GM18526 (cell line): ENCODE data around the gene PMM2.

Experiments
- POLR2A ChIP-seq: IDR thresholded peaks from 3 replicates; pipeline ENCODE4 v1.6.1; 2011; ENCODE audit not compliant: insufficient read length; ENCODE audit errors: extremely low read depth

PMM2 gene

DNA sequence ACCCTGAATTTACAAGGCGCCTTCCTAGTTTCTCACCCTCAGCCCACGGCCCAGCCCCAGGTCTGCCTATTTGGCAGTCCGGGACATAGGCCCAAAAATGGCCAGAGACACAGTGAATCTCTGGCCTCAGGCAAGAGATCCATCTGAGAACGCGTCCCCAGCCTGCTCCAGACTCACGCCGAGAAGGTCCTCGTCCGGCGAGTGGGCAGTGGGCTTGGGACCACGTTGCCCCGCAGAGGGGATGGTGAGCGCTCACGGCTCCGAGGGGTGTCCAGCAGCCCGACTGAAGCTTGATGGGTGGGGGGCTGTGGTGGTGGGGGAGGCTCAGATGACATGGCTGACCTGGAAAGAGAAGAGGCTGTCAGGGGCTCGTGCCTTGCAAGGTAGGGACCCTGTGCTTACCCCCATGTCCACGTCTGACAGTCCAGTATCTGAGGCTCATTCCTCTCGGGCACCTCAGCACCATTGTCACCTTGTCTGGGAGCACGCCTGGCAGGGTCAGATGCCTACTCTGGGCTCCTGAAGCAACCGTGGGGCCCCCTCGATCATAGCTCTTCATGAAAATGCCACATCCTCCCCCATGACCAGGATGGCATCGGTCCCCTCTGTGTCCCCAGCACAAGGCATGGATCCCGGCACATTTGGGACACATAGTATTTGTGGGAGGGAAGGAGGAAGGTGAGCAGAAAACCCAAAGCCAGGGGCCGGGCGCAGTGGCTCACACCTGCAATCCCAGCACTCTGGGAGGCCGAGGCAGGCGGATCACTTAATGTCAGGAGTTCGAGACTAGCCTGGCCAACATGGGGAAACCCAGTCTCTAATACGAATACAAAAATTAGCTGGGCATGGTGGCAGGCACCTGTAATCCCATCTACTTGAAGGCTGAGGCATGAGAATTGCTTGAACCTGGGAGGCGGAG, 61.6 kb downstream of the PMM2 start:
- TF ChIP-seq POLR2A, result no peak

DNA sequence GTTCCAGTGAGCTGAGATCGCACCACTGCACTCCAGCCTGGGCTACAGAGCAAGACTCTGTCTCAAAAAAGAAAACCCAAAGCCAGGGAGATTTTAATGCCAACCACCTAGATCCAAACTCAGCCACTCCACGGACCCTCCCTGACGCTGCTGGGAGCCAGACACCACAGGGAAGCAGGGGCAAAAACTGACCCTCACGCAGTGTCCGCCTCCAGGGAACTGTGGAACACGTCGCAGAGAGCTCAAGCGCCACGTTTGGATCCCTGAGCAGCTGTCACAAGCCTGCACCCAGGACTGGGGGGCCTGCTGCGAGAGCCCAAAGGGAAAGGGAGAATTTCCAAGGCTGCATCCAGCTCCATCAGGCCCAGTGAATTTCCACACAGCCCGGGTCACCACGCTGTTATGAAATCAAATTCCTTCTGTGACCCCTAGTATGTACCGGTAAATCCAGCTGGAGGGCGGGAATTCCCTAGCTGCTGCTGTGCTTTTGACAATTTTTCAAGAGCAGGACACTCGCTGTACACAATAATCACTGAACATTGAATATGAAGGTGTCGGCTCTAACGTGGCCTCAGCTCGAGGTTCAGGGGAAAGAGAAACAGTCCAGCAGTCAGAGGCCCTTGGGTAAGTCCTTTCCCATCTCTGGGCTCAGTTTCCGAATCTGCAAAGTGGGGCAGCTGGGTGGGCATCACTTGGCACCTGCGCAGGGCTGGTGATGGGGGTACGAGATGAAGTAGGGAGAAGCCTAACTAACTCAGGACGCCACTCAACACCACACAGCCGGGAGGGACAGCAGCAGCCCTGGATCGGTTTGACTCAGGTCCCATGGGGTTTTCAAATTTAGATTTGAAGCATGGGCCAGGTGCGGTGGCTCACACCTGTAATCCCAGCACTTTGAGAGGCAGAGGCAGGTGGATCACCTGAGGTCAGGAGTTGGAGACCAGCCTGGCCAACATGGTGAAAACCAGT, 62.6 kb downstream of the PMM2 start:
- no peak for TF ChIP-seq POLR2A

DNA sequence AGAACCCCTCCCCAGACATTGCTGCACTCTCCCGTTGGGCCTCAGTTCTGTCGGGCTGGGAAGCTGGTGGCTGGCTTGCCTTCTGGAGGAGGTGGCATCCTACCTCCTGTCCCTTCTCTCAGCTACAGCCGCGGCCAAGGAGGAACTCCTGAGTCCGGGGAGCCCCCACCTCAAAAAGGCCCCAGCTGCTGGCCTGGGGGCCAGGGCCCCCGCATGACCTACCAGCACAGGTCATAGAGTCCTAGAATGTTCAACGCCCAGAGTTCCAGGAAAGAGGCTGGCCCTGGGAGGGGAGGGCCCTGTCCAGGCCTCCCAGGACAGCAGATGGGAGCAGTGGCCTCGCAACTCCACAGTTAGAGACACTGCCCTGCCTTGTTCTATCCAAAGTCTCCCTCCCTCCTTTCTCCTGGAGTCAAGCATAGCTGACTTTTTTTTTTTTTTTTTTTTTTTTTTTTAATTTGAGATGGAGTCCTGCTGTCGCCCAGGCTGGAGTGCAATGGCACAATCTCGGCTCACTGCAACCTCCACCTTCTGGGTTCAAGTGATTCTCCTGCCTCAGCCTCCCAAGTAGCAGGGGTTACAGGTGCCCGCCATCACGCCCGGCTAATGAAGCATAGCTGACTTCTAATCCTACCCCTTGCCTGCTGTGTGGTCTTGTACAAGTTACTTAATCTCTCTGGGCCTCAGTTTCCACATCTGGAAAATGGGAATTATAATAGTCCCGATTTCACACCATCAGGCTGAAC, 64.1 kb downstream of the PMM2 start:
- no peak for TF ChIP-seq POLR2A

DNA sequence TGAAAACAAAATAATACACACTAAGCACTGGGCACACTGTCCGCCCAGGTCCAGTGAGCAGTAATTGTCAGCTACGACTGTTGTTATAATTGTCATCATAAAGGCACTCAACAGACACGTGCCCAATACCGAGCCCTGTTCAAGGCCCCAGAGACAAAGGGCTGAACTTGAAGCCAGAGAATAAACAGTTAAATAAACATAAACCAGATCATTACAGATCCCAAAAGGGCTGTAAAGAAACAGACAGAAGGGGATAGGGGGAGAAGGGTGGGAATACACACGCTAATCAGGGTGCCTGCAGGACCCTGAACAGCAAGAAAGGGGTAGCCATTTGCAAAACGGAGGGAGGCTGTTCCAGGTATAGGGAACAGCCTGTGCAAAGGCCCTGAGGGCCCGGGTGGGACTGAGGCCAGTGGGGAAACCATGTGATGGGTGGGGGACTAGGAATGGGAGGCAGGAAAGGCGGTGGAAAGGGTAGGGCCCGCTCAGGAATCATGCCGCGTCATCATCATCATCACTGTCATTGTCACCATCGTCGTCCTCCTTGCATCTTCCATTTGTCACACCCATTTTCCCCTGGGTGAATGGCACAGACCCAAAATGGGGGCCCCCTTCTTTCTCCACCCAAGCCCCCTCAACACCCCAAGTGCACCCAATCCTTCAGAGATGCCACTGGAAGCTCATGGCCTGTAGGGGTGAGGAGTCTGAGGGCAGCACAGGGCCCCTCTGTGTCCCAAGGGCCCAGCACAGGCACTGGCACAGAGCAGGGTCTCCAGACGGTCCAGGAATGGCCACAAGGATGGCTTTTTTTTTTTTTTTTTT, 64.9 kb downstream of the PMM2 start:
- TF ChIP-seq POLR2A, result no peak

DNA sequence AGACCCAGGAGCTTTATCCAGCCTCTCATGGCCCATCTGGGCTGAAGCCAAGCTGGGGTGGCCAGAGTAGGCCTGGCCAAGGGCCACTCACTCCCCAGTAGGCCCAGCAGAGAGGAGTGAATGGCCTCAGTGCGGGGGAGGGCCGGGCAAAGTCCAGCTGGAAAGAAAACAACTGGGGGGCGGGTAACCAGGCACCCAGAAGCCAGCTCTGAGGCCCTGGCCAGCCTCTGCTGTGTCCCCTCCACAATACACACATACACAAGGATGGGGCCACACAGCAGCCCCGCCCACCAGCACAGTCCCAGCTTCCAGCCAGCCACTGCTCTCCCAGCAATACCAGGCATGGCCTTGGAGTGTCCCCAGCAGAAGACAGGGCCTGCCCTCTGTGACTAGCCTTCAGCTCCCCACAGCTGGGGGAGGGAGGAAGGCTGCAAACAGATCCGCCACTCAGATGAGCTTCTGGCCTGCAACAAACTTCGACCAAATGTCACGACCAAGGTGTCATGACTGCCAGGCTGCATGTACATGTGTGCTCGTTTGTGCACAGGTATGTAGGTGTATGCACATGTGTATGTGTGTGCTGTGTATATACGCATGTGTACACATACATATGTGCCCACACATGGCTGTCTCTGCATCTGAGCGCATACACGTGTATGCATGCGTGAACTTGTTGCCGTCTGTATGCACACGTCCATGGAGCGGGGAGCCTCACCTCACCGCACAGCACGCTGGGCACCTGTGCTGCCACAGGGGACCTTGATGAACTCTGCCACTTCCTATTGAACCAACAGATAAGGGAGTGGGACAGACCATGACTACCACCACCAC, 66.2 kb downstream of the PMM2 start:
- TF ChIP-seq POLR2A, result no peak

DNA sequence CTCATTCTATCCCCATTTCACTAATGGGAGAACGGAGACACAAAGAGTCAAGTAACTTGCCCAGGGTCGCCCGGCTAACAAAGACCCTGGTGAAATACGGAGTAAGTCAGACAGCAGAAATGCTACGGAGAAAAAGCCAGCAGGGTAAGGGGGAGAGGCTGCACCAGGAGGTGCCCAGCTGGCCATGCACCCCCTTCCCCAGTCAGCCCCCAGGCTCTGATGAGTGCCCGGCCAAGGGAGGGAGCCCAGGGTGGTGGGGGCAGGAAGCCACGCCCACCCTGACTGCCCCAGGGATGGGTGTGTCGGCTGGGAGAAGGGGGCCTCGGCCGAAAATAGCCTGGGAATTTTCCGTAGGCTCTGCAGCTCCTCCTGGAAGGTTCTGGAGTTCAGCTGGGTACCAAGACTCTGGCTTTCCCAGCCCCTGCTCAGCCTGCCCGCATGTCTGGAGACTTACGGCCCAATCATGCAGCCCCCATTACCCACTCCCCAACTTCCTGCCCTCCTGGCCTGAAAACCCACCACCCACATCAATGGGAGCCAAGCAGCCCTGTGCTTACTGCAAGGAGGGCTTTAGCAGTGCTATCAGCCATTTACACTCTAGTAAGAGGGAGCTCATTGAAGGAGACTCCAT, 67.0 kb downstream of the PMM2 start:
- no peak for TF ChIP-seq POLR2A

DNA sequence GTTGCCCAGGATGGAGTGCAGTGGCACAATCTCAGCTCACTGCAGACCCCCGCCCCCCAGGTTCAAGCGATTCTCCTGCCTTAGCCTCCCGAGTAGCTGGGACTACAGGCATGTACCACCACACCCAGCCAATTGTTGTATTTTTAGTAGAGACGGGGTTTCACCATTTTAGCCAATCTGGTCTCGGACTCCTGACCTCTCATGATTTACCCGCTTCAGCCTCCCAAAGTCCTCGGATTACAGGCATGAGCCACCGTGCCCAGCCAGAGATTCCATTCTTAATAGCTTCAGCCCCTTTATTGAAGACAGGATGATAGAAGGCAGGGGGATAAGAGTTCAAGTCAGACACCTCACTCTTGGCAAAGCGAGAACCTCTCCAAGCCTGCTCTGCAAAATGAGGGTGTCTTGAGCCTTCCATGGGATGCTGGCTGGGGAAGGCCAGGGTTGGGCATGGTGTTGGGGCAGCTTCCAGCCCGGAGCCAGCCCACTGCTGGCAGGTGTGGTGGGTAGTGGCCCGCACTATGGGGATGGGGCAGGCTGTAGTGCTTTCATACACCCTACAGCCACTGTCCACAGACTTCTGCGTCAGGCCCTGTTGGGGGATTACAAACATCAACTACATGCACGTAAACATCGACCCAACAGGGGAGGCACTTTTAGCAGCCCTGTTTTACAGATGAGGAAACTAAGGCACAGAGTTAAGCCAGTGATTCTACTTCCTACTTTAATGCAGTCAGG, 67.7 kb downstream of the PMM2 start:
- no peak for TF ChIP-seq POLR2A

DNA sequence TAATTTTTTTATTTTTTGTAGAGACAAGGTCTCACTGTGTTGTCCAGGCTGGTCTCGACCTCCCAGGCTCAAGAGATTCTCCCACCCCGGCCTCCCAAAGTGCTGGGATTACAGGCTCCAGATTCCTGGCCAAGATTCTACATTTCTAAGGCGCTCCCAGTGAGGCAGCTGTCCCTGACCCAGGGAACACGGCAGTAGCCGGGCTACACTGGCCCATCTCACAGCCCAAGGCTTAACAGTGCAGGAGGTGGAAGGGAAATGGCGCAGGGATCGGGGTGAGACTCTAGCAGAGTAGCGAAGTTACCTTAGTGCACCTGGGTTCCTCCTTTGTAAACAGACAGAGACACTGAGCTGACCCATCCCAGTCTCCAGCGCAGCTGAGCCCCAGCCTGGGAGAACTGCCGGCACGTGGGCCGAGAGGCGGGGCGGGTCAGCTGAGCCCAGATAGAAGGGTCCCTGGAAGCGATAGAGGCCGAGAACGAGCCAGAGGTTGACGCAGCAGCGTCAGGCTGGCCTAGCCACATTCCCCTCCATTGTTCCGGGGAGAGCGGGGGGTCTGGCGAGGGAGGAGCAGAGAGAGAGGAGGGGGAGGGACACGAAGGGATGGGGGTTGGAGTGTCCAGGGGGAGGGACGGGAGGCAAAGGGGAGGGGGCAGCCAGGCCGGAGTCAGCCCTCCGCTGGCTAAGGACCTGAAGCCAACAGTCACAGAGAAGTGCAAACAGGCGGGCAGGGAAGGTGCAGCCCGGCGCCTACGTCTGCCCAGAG, 68.7 kb downstream of the PMM2 start:
- TF ChIP-seq POLR2A, result no peak

DNA sequence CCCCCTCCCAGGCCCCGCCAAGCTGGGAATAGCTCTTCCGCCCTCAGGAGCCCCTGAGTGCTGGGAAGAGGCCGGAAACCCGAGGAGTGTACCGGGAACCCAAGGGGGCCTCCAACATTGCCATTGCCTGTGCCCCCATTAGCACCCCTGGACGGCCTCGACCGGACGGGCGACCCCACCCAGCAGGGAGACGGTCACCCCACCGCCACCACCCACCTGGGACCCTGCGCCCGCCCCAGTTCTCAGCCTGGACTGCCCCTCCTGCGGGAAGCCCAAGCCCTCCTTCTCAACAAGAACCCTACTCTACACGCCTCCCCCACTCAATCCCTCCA, 69.2 kb downstream of the PMM2 start:
- no peak for TF ChIP-seq POLR2A

DNA sequence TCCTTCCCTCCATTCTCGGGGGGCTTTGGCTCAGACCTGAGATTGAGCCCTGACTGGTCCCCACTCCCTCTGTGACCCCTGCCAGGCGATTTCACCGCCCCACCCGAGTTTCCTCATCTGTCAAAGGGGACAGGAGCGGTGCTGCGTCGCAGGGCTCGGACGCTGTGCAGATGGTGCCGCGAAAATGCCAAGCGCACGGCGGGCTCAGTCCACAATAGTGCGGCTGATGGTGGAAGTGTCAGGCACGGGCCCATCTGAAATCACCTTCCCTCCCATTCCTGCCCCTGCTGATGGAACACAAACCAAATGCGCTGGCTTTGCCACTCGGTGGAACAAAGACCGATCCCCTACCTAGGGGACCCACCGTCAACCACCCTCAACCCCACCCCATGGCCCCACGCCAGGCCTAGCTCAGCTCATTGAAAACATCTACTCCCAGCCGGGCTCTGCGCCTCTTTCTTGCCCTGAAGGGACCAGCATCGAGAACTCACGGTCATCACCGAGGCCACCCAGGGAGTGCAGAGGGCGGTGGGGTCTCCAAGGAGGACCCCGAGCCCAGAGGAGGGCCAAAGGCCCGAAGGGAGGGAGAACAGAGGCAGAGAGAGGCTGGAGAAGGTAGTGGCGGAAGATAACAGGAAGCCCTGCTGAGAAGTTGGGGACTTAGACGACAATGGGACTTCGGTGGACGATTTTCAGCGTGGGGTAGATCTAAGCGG, 69.7 kb downstream of the PMM2 start:
- TF ChIP-seq POLR2A, result no peak

DNA sequence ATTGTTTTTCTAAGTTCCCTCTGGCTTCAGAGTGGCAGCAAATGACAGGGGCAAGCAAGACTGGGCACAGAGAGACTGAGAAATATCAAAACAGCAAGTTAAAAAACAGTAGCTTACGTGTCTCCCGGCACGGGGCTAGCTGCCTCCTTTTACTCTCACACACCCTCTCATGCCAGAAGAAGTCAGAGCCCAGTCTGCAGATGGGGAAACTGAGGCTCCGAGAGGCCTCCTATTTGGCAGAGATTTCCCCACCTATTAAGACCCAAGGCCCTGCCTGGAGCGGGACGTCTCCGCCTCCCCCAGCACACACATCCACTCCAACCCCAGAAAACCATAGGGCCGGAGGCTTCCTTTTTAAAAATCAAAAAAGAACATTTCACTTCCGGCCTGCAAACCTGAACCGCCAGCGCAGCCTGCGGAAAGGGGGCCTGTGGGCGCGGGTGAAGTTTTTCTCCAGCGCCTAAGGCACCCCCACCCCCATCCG, 70.3 kb downstream of the PMM2 start:
- TF ChIP-seq POLR2A, result no peak
